Measurements from ENCODE around the gene OR10D3.
"Not testable (repeated sequence)": the region's sequence is repeated elsewhere in the genome, so short reads cannot be mapped to it uniquely, and the experiment has no call there.

Gene OR10D3

DNA sequence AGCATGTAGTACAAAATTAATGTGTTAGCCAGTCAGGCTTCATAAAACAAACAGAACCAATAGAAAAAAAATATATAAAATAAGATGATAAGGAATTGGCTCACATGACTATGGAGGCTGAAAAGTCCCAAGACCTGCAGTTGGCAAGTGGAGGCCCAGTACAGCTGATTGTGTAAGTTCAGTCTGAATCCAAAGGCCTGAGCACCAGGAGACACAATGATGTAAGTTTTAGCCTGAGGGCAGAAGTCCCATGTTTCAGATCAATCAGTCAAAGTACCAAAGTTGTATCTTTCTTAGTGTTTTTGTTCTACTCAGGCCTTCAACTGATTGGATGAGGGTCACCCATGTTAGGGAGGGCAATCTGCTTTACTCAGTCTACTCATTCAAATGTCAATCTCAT, 14.3 kb upstream of the OR10D3 start:
- Histone ChIP-seq H3K36me3 (no peaks in the 10 kb centered on the region), H3K4me3 (no peak overlapping the region), H3K9me3 (replicated peaks in 1 of 11) (peaks cover 0 to 7% (median 4%) of the 10 kb centered on the region in 11 experiments; a peak in 8 of 22 replicates), H4K20me1 (no peaks in the 10 kb centered on the region), H3K9ac (no peak overlapping the region), H3K27me3 (no peaks in the 10 kb centered on the region), H3K4me2 (no peak overlapping the region), H3K4me1 (no peaks in the 10 kb centered on the region), H3K27ac (no peak overlapping the region)
- no peak for TF ChIP-seq Cebpa-rat (IDR thresholded peaks at IDR 0.05)

DNA sequence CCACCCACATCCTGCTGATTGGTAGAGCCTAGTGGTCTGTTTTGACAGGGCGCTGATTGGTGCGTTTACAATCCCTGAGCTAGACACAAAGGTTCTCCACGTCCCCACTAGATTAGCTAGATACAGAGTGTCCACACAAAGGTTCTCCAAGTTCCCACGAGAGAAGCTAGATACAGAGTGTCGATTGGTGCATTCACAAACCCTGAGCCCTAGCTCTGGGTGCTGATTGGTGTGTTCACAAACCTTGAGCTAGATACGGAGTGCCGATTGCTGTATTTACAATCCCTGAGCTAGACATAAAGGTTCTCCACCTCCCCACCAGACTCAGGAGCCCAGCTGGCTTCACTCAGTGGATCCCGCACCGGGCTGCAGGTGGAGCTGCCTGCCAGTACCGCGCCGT, 12.8 kb upstream of the OR10D3 start:
- not testable (repeated sequence) for H3K27me3 ChIP-seq; H3K9ac ChIP-seq; H3K4me3 ChIP-seq; H3K4me2 ChIP-seq; H3K4me1 ChIP-seq; H3K27ac ChIP-seq; H3K9me3 ChIP-seq (replicated peaks in 1 of 11); H4K20me1 ChIP-seq; H3K36me3 ChIP-seq

DNA sequence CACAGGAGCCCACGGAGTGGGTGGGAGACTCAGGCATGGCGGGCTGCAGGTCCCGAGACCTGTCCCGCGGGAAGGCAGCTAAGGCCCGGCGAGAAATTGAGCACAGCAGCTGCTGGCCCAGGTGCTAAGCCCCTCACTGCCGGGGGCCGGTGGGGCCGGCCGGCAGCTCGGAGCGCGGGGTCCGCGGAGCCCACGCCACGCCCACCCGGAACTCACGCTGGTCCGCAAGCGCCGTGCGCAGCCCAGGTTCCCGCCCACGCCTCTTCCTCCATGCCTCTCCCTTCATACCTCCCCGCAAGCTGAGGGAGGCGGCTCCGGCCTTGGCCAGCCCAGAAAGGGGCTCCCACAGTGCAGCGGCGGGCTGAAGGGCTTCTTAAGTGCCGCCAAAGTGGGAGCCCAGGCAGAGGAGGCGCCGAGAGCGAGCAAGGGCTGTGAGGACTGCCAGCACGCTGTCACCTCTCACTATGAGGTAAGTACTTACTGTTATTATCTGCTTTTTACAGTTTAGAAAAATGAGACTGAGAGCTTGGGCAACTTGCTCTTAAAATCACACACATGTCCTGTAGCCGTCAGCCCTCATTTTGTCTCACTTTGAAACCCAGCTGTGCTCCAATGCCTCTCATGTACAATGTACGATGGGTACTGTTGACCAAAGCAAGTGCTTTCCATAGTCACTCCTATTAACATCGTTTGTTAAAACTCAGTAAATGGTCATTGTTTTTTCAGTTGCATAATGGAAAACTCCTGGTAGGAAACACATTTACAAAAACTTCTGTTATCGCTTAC, 12.2 kb upstream of the OR10D3 start:
- Histone ChIP-seq H3K4me2 (no peak overlapping the region), H4K20me1 (no peaks in the 10 kb centered on the region), H3K4me3 (no peak overlapping the region), H3K27ac (no peak overlapping the region), H3K4me1 (peaks cover 0 to 5% (median 0%) of the 10 kb centered on the region in 10 experiments; a peak in 2 of 20 replicates), H3K9ac (no peak overlapping the region), H3K27me3 (no peaks in the 10 kb centered on the region), H3K36me3 (no peaks in the 10 kb centered on the region), H3K9me3 (replicated peaks in 1 of 11) (peaks cover 0 to 7% (median 4%) of the 10 kb centered on the region in 11 experiments; a peak in 8 of 22 replicates)
- TF ChIP-seq Cebpa-rat (IDR thresholded peaks at IDR 0.05): no peak

DNA sequence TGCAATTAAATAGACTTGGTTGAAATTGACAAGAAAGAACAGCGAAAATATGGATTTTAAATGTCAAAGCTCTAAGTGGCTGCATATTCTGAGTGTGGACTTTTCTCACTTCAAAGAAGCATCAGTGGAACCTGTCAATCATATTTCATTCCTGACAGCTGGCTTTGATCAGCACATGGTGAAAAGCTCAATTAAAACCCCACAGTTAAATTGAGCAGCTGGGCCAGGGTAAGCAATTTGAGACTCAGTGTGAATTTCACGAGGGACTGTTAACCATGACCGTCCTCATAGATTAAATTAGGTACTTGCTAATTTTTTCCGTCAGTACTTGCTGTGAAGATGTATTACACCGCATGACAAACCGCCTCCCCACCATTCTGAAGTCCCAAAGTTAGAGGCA, 11.0 kb upstream of the OR10D3 start:
- Histone ChIP-seq H3K36me3 (no peaks in the 10 kb centered on the region), H4K20me1 (no peaks in the 10 kb centered on the region), H3K9ac (no peak overlapping the region), H3K4me2 (no peak overlapping the region), H3K4me1 (peaks cover 0 to 5% (median 0%) of the 10 kb centered on the region in 10 experiments; a peak in 2 of 20 replicates), H3K9me3 (replicated peaks in 1 of 11) (peaks cover 0 to 7% (median 4%) of the 10 kb centered on the region in 11 experiments; a peak in 8 of 22 replicates), H3K4me3 (no peak overlapping the region), H3K27ac (no peak overlapping the region), H3K27me3 (no peaks in the 10 kb centered on the region)
- TF ChIP-seq Cebpa-rat (IDR thresholded peaks at IDR 0.05): no peak

DNA sequence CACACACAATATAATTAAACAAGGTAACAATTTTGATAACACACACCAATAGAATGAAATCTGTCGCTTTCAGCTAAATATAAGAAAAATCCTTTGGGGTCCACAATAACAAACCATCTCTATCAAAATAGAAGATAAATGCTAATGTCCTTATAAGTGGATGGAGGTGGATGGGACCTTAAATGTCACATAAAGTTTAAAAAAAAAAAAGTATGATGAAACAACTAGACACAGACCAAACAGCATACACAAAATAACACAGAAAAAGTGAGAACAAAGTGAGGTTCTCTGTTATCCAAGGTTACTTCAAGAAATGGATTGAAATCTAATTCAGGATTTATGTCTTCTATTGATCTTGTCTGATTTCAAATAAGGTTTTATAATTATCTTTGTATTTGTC, 10.5 kb upstream of the OR10D3 start:
- no peaks in the 10 kb centered on the region for H4K20me1 ChIP-seq
- peaks cover 0 to 5% (median 0%) of the 10 kb centered on the region in 10 experiments; a peak in 2 of 20 replicates for H3K4me1 ChIP-seq
- no peaks in the 10 kb centered on the region for H3K27me3 ChIP-seq
- no peak overlapping the region for H3K9ac ChIP-seq
- no peaks in the 10 kb centered on the region for H3K36me3 ChIP-seq
- H3K9me3 ChIP-seq (replicated peaks in 1 of 11): peaks cover 0 to 7% (median 4%) of the 10 kb centered on the region in 11 experiments; a peak in 8 of 22 replicates
- no peak overlapping the region for H3K4me3 ChIP-seq
- H3K27ac ChIP-seq: no peak overlapping the region
- no peak for TF ChIP-seq Cebpa-rat (IDR thresholded peaks at IDR 0.05)
- H3K4me2 ChIP-seq: no peak overlapping the region

DNA sequence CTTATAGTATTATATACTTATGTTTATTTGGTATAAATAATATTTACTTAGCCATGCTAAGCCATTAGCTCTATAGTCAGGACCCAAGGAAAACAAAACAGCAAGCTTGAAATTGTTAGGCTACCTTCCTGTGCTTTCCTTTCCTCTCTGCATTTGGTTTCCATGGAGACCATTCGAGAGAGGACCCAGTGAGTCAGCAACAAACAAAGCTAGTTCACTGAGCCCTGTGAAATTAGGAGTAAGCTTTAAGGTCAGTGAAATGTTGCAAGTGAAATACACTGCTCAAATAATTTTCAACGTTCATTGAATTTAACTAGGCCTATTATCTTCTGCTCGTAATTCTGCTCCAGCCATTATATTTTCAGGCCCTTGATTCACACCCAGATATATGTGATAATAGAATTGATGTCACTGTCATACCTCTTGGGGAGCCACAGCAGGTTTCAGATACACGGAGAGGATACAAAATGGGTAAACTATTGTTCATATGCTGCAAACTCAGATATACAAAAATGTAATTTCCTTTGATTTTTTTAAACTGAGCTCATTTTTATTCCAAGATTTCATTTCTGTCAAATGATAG, 9.1 kb upstream of the OR10D3 start:
- Histone ChIP-seq H3K9me3 (replicated peaks in 1 of 11) (peaks cover 0 to 7% (median 4%) of the 10 kb centered on the region in 11 experiments; a peak in 8 of 22 replicates), H3K36me3 (no peaks in the 10 kb centered on the region), H3K9ac (no peak overlapping the region), H3K4me2 (0 out of 22 replicates have a peak overlapping the region, but pooled peaks of 1 of the 11 experiments have one; percentile 12), H3K4me1 (peaks cover 0 to 5% (median 0%) of the 10 kb centered on the region in 10 experiments; a peak in 2 of 20 replicates), H3K27ac (no peak overlapping the region), H3K27me3 (no peaks in the 10 kb centered on the region), H3K4me3 (no peak overlapping the region), H4K20me1 (no peaks in the 10 kb centered on the region)
- TF ChIP-seq Cebpa-rat (IDR thresholded peaks at IDR 0.05): no peak

DNA sequence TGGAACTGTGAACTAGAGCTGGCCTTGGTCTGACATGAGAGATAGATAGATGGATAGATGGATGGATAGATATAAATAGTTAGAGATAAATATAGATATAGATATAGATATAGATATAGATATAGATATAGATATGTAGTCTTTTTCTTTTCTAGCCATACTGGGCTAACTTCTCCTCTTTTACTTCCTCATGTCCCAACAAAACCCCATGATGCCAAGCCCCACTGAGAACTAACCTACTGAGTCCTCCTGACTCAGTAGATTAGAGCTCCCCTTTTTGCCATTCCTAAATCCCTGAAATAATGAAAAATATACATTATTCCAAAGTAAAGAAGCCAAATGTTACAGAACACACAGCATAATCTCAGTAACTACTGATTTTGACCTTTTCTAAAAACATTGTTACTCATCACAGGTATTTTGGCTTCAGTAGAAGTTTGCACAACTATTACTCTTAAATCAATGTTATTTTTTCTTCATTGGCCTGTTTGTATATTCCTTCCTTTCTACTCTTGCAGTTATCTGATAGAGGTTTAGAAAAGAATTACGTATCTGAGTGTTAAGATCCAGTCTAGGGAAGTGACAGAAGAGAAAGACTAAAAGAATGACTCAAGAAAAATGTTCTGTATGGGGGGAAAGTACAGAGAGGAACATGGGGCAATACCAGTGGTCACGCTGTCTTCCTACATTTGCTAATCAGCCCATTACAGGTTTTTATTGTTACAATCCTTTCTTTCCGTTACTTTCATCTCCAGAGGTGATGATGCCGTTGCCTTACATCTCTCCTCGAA, 6.0 kb upstream of the OR10D3 start:
- no peaks in the 10 kb centered on the region for H3K36me3 ChIP-seq
- H3K27me3 ChIP-seq: no peaks in the 10 kb centered on the region
- H3K4me1 ChIP-seq: peaks cover 0 to 5% (median 0%) of the 10 kb centered on the region in 10 experiments; a peak in 2 of 20 replicates
- no peak overlapping the region for H3K9ac ChIP-seq
- H3K4me3 ChIP-seq: no peak overlapping the region
- H3K27ac ChIP-seq: no peak overlapping the region
- H3K9me3 ChIP-seq (replicated peaks in 1 of 11): no peaks in the 10 kb centered on the region
- no peaks in the 10 kb centered on the region for H4K20me1 ChIP-seq
- no peak for TF ChIP-seq Cebpa-rat (IDR thresholded peaks at IDR 0.05)
- H3K4me2 ChIP-seq: no peak overlapping the region

DNA sequence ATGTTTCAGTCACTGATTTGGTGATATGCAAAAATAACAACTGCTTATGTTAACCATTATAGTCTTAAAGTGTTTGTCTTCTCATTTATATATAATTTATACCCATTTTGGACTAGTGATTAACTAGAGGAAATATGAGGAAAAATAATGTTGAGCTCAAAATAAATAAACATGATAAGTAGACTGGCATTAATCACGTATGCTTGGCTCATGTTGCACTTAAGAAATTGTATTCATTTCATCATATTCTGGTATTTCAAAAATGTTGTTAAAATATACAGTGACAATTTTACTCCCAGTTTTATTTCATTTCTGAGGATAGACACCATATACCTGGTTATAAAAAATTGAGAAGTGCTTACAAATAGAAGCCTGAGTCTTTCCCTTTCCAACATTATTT, 3.8 kb upstream of the OR10D3 start:
- no peak overlapping the region for H3K4me3 ChIP-seq
- no peak overlapping the region for H3K27ac ChIP-seq
- H3K9me3 ChIP-seq (replicated peaks in 1 of 11): no peaks in the 10 kb centered on the region
- no peaks in the 10 kb centered on the region for H4K20me1 ChIP-seq
- no peaks in the 10 kb centered on the region for H3K36me3 ChIP-seq
- H3K4me2 ChIP-seq: no peak overlapping the region
- peaks cover 0 to under 1% (median 0%) of the 10 kb centered on the region in 10 experiments; a peak in 1 of 20 replicates for H3K4me1 ChIP-seq
- TF ChIP-seq Cebpa-rat (IDR thresholded peaks at IDR 0.05): no peak
- no peak overlapping the region for H3K9ac ChIP-seq
- H3K27me3 ChIP-seq: no peaks in the 10 kb centered on the region
